IMR-90 (cell line): ENCODE data around the gene METTL21C. TPM values are rescaled to one million over a fixed set of nuclear protein-coding genes. Genes with fewer than 3 reads are reported as not detected.

Source experiments
- ATAC-seq: fragments of 200-7000 bp; cut with Tn5 transposase; 2 replicates; pipeline ENCODE4 v1.9.1; 2020; ENCODE audit warnings: low read depth, mild to moderate bottlenecking, moderate library complexity
- BruUV-seq: library from RNA; stranded (reverse); fragments of 400-500 nt; replicated peaks from 2 replicates; lab custom pipeline; 2021; lab: Mats Ljungman, UMichigan
- CTCF ChIA-PET: fragments of 300-600 bp; formaldehyde crosslinking; extraction: SDS; loops from one replicate; lab custom pipeline; 2021; ENCODE audit warnings: antibody characterized with exemption; lab: Yijun Ruan, JAX
- POLR2A ChIA-PET: fragments of 300-600 bp; sonication (Branson Sonifier 250); formaldehyde crosslinking; loops from one replicate; lab custom pipeline; 2022; ENCODE audit warnings: antibody characterized with exemption; ENCODE audit not compliant: unreplicated experiment; lab: Charles Lee
- DNase-seq: peaks from one replicate; pipeline ENCODE4 v3.0.0; 2013
- H2AFZ ChIP-seq: replicated peaks from 2 replicates; pipeline ENCODE3; 2013; ENCODE audit warnings: low read length, mild to moderate bottlenecking; ENCODE audit not compliant: poor library complexity
- H2AK5ac ChIP-seq: 2 replicates; pipeline ENCODE4 v1.6.1; 2013; ENCODE audit warnings: low read depth, low read length, inconsistent platforms
- H2AK9ac ChIP-seq: replicated peaks from 2 replicates; pipeline ENCODE3; 2013; ENCODE audit warnings: mild to moderate bottlenecking, low read depth, low read length, moderate library complexity; ENCODE audit not compliant: poor library complexity
- H2BK120ac ChIP-seq: 2 replicates; pipeline ENCODE4 v1.6.1; 2013; ENCODE audit warnings: low read depth, low read length, inconsistent platforms
- H2BK15ac ChIP-seq: 3 replicates; pipeline ENCODE4 v1.6.1; 2013; ENCODE audit warnings: low read depth, low read length, inconsistent platforms
- H2BK20ac ChIP-seq: 2 replicates; pipeline ENCODE4 v1.6.1; 2013; ENCODE audit warnings: low read depth, mild to moderate bottlenecking, inconsistent platforms, low read length, moderate library complexity
- H2BK5ac ChIP-seq: 2 replicates; pipeline ENCODE4 v1.6.1; 2013; ENCODE audit warnings: mild to moderate bottlenecking, low read depth, low read length, inconsistent platforms; ENCODE audit not compliant: poor library complexity, severe bottlenecking
- H3K14ac ChIP-seq: replicated peaks from 2 replicates; pipeline ENCODE4 v1.6.1; 2013; ENCODE audit warnings: low read depth, low read length, inconsistent platforms
- H3K18ac ChIP-seq: 2 replicates; pipeline ENCODE4 v1.6.1; 2013; ENCODE audit warnings: low read depth, low read length, control low read depth
- H3K23ac ChIP-seq: 2 replicates; pipeline ENCODE4 v1.6.1; 2013; ENCODE audit warnings: low read depth, low read length, inconsistent platforms
- H3K27ac ChIP-seq: 2 replicates; pipeline ENCODE4 v1.5.1; 2013; ENCODE audit warnings: mild to moderate bottlenecking, control low read depth, low read length; ENCODE audit not compliant: insufficient read depth
- H3K27me3 ChIP-seq: 2 replicates; pipeline ENCODE4 v1.6.1; 2013; ENCODE audit warnings: low read length; ENCODE audit not compliant: control insufficient read depth, insufficient read depth
- H3K36me3 ChIP-seq: 2 replicates; pipeline ENCODE4 v1.6.1; 2013; ENCODE audit warnings: low read length, mixed read lengths; ENCODE audit not compliant: control insufficient read depth, insufficient read depth
- H3K4ac ChIP-seq: 2 replicates; pipeline ENCODE4 v1.6.1; 2013; ENCODE audit warnings: low read depth, low read length, inconsistent platforms
- H3K4me1 ChIP-seq: 2 replicates; pipeline ENCODE4 v1.6.1; 2013; ENCODE audit warnings: low read length, mixed read lengths; ENCODE audit not compliant: control insufficient read depth, insufficient read depth
- H3K4me2 ChIP-seq: 2 replicates; pipeline ENCODE4 v1.6.1; 2013; ENCODE audit warnings: low read depth, mild to moderate bottlenecking, control low read depth, low read length, moderate library complexity
- H3K4me3 ChIP-seq: 2 replicates; pipeline ENCODE4 v1.5.1; 2013; ENCODE audit warnings: low read depth, mild to moderate bottlenecking, control low read depth, low read length, moderate library complexity; ENCODE audit not compliant: insufficient read depth
- H3K56ac ChIP-seq: 2 replicates; pipeline ENCODE4 v1.6.1; 2013; ENCODE audit warnings: low read length, inconsistent platforms; ENCODE audit not compliant: insufficient read depth; ENCODE audit errors: extremely low read depth
- H3K79me1 ChIP-seq, 2 experiments: 2 replicates each; pipeline ENCODE4 v1.6.1; 2013; ENCODE audit warnings: low read length in 2 of 2, inconsistent platforms in 1 of 2, low read depth in 1 of 2
- H3K9ac ChIP-seq: 2 replicates; pipeline ENCODE4 v1.6.1; 2013; ENCODE audit warnings: low read depth, low read length, control low read depth
- H3K9me1 ChIP-seq: 2 replicates; pipeline ENCODE4 v1.6.1; 2013; ENCODE audit warnings: low read length, inconsistent platforms; ENCODE audit not compliant: insufficient read depth
- H3K9me3 ChIP-seq: 2 replicates; pipeline ENCODE4 v1.6.1; 2013; ENCODE audit warnings: low read length; ENCODE audit not compliant: control insufficient read depth, insufficient read depth
- H4K20me1 ChIP-seq: 2 replicates; pipeline ENCODE4 v1.6.1; 2013; ENCODE audit warnings: low read length, inconsistent platforms; ENCODE audit not compliant: insufficient read depth
- H4K5ac ChIP-seq: 2 replicates; pipeline ENCODE4 v1.6.1; 2013; ENCODE audit warnings: mild to moderate bottlenecking, low read depth, low read length, control low read depth
- H4K8ac ChIP-seq, 2 experiments: 2 replicates each; pipeline ENCODE4 v1.6.1; 2013; ENCODE audit warnings: low read depth in 2 of 2, low read length in 2 of 2, control low read depth in 1 of 2, inconsistent platforms in 1 of 2
- H4K91ac ChIP-seq: 2 replicates; pipeline ENCODE4 v1.6.1; 2013; ENCODE audit warnings: low read depth, low read length, inconsistent platforms; ENCODE audit not compliant: insufficient read depth
- BHLHE40 ChIP-seq: fragments of 150-350 bp; IDR thresholded peaks from 2 replicates; pipeline ENCODE4 v1.6.1; 2016; ENCODE audit warnings: mild to moderate bottlenecking, low read depth, low read length
- CEBPB ChIP-seq: IDR thresholded peaks from 2 replicates; pipeline ENCODE4 v1.6.1; 2012; ENCODE audit warnings: low read depth, low read length, improper control_type of control experiment
- ELK1 ChIP-seq: fragments of 150-350 bp; IDR thresholded peaks from 2 replicates; pipeline ENCODE4 v1.6.1; 2016; ENCODE audit warnings: low read depth, mild to moderate bottlenecking, low read length, moderate library complexity, borderline replicate concordance
- FOS ChIP-seq: fragments of 150-350 bp; IDR thresholded peaks from 2 replicates; pipeline ENCODE4 v1.6.1; 2016; ENCODE audit warnings: low read depth, low read length
- MAFK ChIP-seq: IDR thresholded peaks from 2 replicates; pipeline ENCODE4 v1.6.1; 2012; ENCODE audit warnings: low read depth, low read length, improper control_type of control experiment
- MAZ ChIP-seq: IDR thresholded peaks from 2 replicates; pipeline ENCODE4 v1.6.1; 2012; ENCODE audit warnings: low read depth, mild to moderate bottlenecking, low read length, improper control_type of control experiment, moderate library complexity, borderline replicate concordance
- MXI1 ChIP-seq: IDR thresholded peaks from 2 replicates; pipeline ENCODE4 v1.6.1; 2012; ENCODE audit warnings: low read depth, mild to moderate bottlenecking, low read length, moderate library complexity, borderline replicate concordance
- NFE2L2 ChIP-seq: fragments of 150-350 bp; IDR thresholded peaks from 2 replicates; pipeline ENCODE4 v1.6.1; 2016; ENCODE audit warnings: low read depth, mild to moderate bottlenecking, low read length
- POLR2A ChIP-seq: IDR thresholded peaks from 2 replicates; pipeline ENCODE4 v1.6.1; 2012; ENCODE audit warnings: mild to moderate bottlenecking, low read depth, low read length
- RCOR1 ChIP-seq: IDR thresholded peaks from 2 replicates; pipeline ENCODE4 v1.6.1; 2012; ENCODE audit warnings: mild to moderate bottlenecking, low read length, improper control_type of control experiment; ENCODE audit not compliant: insufficient replicate concordance
- SMC3 ChIP-seq: fragments of 150-350 bp; IDR thresholded peaks from 2 replicates; pipeline ENCODE4 v1.6.1; 2016; ENCODE audit warnings: low read depth, mild to moderate bottlenecking, antibody characterized with exemption, low read length, moderate library complexity
- WGBS, 2 experiments: methylation state at CpG; one replicate each; pipeline versions ENCODE4 v1.1.5 to v1.1.7; 2013; ENCODE audit warnings: missing lambda C conversion rate in 2 of 2; ENCODE audit not compliant: insufficient read length in 1 of 2; ENCODE audit errors: extremely low coverage in 2 of 2; 5-methylcytosine and 5-hydroxymethylcytosine counted together
- dilution Hi-C: fragments of 300-500 bp; cut with HindIII; formaldehyde crosslinking; loops from one replicate; pipeline ENCODE4 v1.14.3; 2018; ENCODE audit warnings: low sequenced_read_pairs; ENCODE audit not compliant: unreplicated experiment
- in situ Hi-C: fragments of 300-500 bp; cut with MboI; formaldehyde crosslinking; loops from 3 replicates; pipeline ENCODE4 v1.14.3; 2019; ENCODE audit warnings: low sequenced_read_pairs, inconsistent platforms, mixed read lengths
- intact Hi-C: fragments of 100-400 bp; cut with micrococcal nuclease; formaldehyde crosslinking; loops from 2 replicates; pipeline ENCODE4 v1.10.0; 2022
- polyA plus RNA-seq, 3 experiments: library from polyadenylated mRNA; depleted of rRNA; stranded (reverse); fragments of >200 nt; gene quantifications; 2 replicates each; pipeline ENCODE4 v1.2.3, GENCODE V29; 2012; ENCODE audit warnings: low replicate concordance in 1 of 3
- total RNA-seq: library from RNA; depleted of rRNA; stranded (reverse); fragments of >200 nt; gene quantifications from 2 replicates; pipeline ENCODE4 v1.2.3, GENCODE V29; 2012
- TF ChIP-seq, protein P1 (sequence below): conservative IDR thresholded peaks from 2 replicates; pipeline ENCODE4 v1.5.1; 2012; ENCODE audit warnings: mild to moderate bottlenecking, low read depth, low read length, improper control_type of control experiment

The METTL21C gene
- total and polyA plus RNA-seq, 2 of the 4 experiments (the other 2 are of a cell fraction), result not detected

DNA sequence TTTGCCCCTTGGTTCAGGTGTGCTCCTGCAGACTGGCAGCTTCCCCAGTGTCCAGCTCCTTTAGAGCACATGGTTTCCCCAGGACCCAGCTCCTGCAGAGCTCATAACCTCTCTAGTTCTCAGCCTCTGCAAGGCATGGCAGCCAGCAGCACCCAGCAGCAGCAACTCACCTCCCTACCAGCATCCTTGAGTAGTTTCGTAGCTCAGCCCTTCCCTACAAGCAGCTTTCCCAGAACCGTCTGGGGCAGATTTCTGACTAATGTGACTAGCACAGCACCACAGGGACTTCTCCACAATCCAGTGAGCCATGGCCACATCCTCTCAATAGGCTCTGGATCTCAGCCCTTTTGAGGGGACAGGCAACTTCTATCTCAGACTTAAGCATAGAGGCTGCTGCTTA lies 14.1 kb upstream of the METTL21C start:
- Histone ChIP-seq H3K18ac (no peak overlapping the region), H3K14ac (no peak overlapping the region), H3K79me1 (no peaks in the 10 kb centered on the region), H4K8ac (no peak overlapping the region), H2BK15ac (no peak overlapping the region), H3K27ac (no peak overlapping the region), H3K9ac (no peak overlapping the region), H3K9me3 (0 out of 2 replicates have a peak, but pooled peaks cover 3% of the 10 kb centered on the region), H3K23ac (no peak overlapping the region), H4K5ac (no peak overlapping the region), H3K9me1 (no peaks in the 10 kb centered on the region), H4K20me1 (no peaks in the 10 kb centered on the region), H2AK9ac (no peak overlapping the region), H2AK5ac (no peak overlapping the region), H2BK20ac (no peak overlapping the region; the same call in 1 of the 2 replicates), H2AFZ (no peak overlapping the region), H3K27me3 (peaks cover 11% of the 10 kb centered on the region), H2BK5ac (no peak overlapping the region), H3K4me3 (no peak overlapping the region), H3K56ac (no peak overlapping the region), H3K4me2 (no peak overlapping the region), H4K91ac (no peak overlapping the region), H3K4me1 (peaks cover 2% of the 10 kb centered on the region; the same call in 1 of the 2 replicates), H3K36me3 (no peaks in the 10 kb centered on the region), H2BK120ac (no peak overlapping the region), H3K4ac (no peak overlapping the region; the same call in 1 of the 2 replicates)
- no TSS peak for BruUV-seq
- DNase-seq (no peak), ATAC-seq (no peak)
- no CpG with 5 or more reads among the region's 2 CpGs for WGBS, 2 experiments
- dilution Hi-C loops (no loop called here), in situ Hi-C loops (no loop called here), intact Hi-C loops (loop anchor here (5.0 kb wide), 1 partner anchor 63 kb away; the partner anchor contains the start of gene TEX30)
- CTCF ChIA-PET, result no interaction called here
- POLR2A ChIA-PET, result no interaction called here
- no peak for TF ChIP-seq POLR2A
- TF ChIP-seq CEBPB, result no peak
- TF ChIP-seq MAZ, result no peak
- no peak for TF ChIP-seq ELK1
- no peak for TF ChIP-seq RCOR1
- TF ChIP-seq MXI1, result no peak
- no peak for TF ChIP-seq NFE2L2
- TF ChIP-seq BHLHE40, result no peak
- TF ChIP-seq, protein P1, sequence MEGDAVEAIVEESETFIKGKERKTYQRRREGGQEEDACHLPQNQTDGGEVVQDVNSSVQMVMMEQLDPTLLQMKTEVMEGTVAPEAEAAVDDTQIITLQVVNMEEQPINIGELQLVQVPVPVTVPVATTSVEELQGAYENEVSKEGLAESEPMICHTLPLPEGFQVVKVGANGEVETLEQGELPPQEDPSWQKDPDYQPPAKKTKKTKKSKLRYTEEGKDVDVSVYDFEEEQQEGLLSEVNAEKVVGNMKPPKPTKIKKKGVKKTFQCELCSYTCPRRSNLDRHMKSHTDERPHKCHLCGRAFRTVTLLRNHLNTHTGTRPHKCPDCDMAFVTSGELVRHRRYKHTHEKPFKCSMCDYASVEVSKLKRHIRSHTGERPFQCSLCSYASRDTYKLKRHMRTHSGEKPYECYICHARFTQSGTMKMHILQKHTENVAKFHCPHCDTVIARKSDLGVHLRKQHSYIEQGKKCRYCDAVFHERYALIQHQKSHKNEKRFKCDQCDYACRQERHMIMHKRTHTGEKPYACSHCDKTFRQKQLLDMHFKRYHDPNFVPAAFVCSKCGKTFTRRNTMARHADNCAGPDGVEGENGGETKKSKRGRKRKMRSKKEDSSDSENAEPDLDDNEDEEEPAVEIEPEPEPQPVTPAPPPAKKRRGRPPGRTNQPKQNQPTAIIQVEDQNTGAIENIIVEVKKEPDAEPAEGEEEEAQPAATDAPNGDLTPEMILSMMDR, result no peak
- no peak for TF ChIP-seq MAFK
- TF ChIP-seq FOS, result no peak
- no peak for TF ChIP-seq SMC3
